Upper lobe of left lung (tissue), 4 donors: ENCODE results near the gene TCP11L2.

Experiments
- POLR2AphosphoS5 ChIP-seq, 2 donors: sonication (generic); formaldehyde crosslinking; IDR thresholded peaks; one replicate each; pipeline ENCODE4 v1.5.1; 2017; ENCODE audit warnings: antibody characterized with exemption in 2 of 2
- TF ChIP-seq, protein P1 (sequence below), 6 experiments: fragments of 450-650 bp in 4 of 6; fragments of 200-600 bp in 2 of 6; sonication (generic) in 2 of 6; IDR thresholded peaks; one replicate each; pipeline ENCODE4 v1.5.1; 2016 to 2019; ENCODE audit warnings: antibody characterized with exemption in 6 of 6

DNA sequence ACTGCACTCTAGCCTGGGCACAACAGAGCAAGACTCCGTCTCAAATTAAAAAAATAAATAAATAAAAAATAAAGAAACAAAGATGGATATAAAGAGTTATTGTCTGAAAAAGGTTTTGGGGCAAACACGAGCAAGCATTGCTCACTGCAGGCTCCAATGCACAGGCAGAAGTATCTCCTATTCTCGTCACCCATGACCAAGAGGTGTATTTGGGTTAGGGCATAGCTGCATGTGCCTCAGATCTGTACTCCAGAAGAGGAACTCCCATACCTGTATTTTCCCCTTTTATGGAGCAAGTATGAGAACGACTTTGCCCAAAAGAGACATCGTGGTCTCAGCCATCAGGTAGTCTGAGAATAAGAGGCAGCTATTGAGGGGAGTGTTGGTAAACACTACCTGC lies 10.2 kb upstream of the TCP11L2 start:
- TF ChIP-seq, protein P1, sequence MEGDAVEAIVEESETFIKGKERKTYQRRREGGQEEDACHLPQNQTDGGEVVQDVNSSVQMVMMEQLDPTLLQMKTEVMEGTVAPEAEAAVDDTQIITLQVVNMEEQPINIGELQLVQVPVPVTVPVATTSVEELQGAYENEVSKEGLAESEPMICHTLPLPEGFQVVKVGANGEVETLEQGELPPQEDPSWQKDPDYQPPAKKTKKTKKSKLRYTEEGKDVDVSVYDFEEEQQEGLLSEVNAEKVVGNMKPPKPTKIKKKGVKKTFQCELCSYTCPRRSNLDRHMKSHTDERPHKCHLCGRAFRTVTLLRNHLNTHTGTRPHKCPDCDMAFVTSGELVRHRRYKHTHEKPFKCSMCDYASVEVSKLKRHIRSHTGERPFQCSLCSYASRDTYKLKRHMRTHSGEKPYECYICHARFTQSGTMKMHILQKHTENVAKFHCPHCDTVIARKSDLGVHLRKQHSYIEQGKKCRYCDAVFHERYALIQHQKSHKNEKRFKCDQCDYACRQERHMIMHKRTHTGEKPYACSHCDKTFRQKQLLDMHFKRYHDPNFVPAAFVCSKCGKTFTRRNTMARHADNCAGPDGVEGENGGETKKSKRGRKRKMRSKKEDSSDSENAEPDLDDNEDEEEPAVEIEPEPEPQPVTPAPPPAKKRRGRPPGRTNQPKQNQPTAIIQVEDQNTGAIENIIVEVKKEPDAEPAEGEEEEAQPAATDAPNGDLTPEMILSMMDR (IDR thresholded peaks at IDR 0.05) = no peak
- TF ChIP-seq POLR2AphosphoS5 (IDR thresholded peaks at IDR 0.05) = no peak
